GM19351 (cell line): ENCODE results near the gene IL32.
A peak's percentile ranks its signal among the peaks of the same experiment; 100 is the strongest.

Experiments used
- ATAC-seq: cut with Tn5 transposase; IDR thresholded peaks from one replicate; pipeline ENCODE4 v1.9.1; 2021; ENCODE audit warnings: mild to moderate bottlenecking, moderate library complexity; ENCODE audit not compliant: unreplicated experiment

Gene IL32

DNA sequence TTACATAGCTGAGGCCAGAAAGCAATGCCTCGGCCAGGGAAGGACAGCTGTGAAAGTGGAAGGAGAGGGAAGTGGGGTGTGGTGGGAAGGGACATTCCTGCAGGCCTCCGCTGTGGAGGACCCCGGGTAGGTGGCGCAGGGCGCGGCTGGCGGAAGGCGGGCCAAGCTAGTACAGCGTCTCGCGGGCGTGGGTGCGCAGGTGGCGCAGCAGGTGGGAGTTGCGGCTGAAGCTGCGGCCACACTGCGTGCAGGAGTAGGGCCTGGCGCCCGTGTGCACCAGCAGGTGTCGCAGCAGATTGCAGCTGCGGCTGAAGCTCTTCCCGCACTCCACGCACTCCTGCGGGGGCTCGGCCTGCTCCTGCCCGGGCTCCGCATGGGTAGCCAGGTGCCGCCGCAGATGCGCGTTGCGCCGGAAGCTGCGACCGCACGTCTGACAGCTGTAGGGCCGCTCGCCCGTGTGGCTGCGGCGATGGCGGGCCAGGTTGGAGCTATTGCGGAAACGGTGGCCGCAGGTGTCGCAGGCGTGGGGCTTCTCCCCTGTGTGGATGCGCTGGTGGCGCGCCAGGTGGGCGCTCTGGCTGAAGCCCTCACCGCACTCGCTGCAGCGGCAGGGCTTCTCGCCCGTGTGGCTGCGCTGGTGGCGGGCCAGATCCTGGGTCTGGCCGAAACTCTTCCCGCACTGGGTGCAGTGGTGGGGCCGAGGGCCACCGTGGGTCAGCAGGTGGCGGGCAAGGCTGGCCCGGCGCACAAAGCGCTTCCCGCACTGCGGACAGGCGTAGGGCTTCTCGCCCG, 23.7 kb downstream of the IL32 start:
- no peak for ATAC-seq

DNA sequence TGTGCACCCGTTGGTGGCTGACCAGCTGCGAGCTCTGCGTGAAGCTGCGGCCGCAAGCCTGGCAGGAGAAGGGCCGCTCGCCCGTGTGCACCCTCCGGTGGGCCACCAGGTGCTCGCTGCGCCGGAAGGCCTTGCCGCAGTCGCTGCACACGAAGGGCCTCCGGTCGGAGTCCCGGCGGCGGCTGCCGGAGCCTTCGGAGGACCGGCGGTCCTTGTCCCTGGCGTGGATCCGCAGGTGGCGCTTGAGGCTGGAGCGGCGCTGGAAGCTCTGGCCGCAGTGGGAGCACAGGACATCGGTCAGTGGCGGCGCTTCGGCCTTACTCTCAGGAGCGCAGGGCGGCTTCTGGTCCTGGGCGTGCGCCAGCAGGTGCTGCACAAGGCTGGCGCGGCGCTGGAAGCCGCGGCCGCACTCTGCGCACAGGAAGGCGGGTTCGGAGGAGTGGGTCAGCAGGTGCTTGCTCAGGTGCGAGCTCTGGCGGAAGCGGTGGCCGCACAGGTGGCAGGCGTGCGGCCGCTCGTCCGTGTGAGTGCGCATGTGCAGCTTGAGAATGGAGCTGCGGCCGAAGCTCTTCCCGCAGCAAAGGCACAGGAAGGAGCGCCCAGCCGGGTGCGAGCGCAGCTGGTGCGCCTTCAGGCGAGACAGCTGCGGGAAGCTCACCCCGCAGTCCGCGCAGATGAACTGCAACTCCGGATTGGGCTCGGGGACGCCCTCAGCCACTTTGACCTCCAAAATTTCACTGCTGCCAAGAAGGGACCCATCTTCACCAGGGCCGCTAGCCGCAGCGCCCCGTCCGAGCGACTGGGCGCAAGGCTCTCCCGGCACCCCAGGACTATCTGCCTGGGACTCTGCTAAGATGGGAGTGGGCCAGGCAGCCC, 24.5 kb downstream of the IL32 start:
- ATAC-seq = no peak

DNA sequence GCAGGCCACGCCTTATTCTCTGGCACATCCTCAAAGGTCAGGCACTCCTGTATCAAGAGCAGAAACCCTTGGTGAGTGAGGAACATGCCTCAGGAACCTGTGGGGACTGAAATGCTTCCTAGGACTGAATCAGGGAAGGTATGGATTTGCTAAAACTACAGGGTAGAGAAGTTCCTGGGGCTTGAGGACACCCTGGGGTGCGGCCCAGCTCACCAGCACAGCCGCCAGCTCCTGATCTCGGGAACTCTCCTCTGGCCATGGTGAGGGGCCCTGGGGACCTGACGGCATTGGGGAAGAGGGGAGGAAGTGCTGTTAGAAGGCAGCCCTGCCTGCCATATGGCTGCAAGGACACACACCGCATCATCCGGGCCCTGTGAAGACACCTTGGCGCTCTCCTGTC, 26.1 kb downstream of the IL32 start:
- no peak for ATAC-seq

DNA sequence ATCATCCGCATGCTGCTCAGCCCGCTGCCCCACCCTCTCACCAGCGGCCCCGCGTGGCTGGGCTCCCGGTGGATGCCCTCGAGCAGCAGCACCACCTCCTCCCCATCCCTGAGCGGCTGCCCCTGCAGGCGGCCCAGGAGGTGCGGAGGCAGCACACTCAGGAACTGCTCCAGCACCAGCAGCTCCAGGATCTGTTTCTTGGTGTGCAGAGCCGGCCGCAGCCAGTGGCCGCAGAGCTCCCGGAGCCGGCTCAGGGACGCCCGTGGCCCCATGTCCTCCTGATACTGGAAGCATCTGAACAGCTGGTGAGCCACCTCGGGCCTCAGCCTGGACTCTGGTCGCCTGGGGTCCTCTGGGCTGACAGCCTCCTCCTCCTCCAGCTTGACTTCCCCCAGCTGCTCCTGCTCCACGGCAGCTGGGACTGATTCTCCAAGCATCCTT, 27.1 kb downstream of the IL32 start:
- ATAC-seq = no peak

DNA sequence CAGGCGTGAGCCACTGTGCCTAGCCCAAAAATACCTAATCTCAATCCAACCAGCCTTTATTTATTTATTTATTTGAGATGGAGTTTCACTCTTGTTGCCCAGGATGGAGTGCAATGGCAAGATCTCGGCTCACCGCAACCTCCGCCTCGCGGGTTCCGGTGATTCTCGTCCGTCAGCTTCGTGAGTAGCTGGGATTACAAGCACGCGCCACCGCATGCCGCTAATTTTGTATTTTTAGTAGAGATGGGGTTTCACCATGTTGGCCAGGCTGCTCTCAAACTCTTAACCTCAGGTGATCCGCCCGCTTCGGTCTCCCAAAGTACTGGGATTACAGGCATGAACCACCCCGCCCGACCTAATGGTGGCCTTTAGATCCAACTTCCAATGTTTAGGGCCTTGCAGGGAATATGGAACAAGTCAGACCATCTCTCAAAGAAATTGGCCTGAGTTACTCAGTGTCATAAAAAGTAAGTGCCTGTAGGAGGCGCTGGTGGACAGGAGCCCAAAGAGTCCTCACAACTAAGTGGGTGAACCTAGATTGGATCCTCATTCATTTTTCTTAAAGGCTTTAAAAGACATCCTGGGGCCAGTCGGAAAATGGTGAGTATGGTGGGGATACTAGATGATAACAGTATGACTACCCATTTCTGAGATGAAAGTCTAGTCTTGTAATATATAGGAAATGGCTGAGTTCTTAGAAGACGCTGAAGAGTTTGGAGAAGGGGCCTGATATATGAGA, 29.0 kb downstream of the IL32 start:
- ATAC-seq = no peak

DNA sequence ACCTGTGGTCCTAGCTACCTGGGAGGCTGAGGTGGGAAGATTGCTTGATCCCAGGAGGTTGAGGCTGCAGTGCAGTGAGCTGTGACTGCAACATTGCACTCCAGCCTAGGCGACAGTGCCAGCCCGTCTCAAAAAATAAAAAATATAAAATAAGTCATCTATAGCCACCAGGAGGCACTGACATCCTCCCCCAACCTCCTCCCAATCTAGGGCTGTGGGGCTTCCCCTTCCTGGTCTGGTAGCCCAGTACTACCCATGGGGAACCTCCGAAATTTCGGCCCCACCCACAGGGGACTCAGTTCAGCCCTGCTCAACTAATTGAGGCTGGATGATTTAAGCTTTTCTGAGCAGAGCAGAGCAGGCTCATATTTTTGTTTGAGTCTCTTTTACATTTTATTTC, 30.4 kb downstream of the IL32 start:
- peak; percentile 83 for ATAC-seq

DNA sequence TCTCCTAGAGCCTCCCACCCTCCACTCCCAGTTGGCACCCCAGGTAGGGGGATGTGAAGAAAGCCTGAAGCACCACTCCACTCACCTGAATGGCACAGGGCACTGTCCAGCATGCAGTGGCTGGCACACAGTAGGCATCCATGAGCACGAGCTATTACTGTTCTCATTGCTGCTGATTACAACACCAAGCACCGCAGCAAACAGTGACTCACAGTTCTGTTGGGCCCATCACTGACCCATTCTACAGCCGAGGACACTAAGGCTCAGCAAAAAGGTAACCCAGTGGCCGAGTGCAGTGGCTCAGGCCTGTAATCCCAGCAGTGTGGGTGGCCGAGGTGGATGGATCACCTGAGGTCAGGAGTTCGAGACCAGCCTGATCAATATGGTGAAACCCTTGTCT, 30.9 kb downstream of the IL32 start:
- no peak for ATAC-seq

DNA sequence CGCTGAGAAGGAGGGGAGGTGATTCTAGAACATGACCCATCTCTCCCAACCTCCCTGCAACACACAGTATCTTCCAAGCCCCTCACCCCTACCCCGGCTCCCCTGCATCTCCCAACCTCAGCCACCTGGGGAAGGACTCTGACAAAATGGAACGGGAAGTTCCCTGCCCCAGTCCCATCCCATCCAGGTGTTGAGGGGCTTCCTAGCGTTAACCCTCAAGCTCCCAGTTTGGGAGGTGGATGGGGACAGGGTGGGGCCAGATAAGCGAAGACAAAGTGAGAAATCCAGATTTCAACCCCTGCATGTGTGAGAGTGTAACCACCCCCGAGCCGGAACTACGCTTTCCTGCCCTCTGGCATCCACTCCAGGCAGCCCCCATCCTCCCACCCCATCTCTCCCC, 31.8 kb downstream of the IL32 start:
- ATAC-seq = no peak

DNA sequence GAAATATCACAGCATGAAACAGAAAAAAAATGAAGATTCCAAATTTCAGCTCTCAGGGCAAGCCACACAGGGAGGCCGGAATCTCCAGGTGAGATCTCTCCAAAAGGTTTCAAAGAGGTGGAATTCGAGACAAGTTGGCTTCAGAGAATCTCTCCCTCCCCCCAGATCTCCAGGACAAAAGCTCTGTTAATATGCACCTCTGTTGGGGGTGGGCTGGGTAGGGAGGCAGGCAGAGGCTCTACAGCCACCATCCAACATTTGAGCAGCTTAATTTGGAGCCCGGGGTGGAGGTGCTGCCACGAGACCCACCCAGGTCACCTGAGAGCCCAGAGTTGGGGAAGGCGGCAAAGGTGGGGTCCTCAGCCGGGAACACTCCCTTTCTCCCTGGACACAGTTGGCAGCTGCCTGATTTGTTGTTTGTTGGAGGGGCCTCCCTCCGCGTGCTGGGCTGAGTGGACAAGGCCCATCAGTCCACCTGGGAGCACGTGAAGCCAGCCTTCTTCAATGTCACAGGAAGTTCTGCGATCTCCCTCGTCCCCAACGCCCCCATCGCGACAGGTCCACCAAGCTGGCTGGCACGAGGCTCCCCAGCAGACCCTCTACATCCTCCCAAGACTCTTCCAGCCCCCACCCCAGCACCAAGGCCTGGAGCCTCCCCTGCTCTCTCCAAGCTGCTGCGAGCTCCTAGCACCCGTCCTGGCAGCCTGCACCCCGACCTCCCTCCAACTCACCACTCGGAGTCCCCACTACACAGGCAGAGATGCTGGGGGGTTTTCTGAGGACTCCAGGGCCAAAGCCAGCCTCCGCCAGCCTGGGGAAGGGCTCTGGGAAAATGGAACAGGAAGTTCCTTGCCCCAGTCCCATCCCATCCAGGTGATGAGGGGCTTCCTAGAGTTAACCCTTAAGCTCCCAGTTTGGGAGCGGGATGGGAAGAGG, 33.3 kb downstream of the IL32 start, which contains the start of gene ZSCAN10:
Gene ZSCAN10 (minus strand): TSS at position 836 of the 936 bp plus-strand sequence. CDS start 6,357 bp downstream, outside the sequence.
- no peak for ATAC-seq

DNA sequence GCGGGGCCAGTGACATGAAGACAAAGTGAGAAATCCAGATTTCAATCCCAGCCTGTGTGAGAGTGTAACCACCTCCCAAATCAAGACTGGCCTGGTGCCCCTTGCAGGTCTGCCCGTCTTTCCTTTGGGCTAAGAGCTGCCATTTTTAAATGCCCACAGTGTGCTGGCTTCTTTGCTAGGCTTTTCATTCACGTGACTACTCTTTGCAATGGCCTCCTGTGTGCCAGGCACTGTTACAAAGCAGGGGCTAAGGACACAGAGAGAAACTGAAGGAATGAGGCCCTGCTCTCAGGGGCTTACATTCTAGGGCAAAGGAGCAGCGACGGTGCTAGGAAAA, 33.9 kb downstream of the IL32 start:
- no peak for ATAC-seq

DNA sequence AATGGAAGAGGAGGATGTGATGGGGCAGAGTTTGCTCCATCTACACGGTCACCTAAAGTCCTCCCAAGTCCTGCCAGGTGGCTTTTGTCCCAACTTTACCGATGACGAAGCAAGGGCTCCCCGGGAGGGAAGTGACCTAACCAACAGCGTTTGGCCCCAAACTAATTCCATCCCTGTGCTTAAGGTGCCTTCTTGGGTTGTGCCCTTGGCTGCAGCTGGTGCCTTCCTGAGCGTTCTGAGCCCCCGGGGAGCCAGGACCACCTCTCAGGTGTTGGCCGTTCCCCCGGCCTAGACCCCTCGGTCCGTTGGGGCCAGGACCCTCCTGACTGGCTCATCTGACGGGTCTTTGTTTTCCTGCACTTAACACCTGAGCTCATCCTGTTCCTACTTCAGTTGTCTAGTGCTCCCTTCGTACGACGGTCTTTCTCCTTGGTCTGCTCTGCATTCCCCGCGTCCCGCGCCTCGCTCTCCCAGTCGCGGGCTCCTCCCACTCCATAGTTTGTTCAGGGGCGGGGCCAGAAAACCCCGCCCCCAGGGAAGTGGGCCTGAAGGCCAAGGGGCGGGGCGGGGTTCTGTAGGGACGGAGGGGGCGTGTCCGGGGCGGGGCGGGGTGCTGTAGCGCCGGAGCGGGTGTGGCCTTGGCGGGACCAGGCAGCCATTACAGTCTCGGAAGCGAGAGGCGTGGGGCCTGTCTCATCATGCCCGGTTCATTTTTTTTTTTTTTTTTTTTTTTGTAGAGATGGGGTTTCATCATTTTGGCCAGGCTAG, 34.5 kb downstream of the IL32 start:
- ATAC-seq = no peak

DNA sequence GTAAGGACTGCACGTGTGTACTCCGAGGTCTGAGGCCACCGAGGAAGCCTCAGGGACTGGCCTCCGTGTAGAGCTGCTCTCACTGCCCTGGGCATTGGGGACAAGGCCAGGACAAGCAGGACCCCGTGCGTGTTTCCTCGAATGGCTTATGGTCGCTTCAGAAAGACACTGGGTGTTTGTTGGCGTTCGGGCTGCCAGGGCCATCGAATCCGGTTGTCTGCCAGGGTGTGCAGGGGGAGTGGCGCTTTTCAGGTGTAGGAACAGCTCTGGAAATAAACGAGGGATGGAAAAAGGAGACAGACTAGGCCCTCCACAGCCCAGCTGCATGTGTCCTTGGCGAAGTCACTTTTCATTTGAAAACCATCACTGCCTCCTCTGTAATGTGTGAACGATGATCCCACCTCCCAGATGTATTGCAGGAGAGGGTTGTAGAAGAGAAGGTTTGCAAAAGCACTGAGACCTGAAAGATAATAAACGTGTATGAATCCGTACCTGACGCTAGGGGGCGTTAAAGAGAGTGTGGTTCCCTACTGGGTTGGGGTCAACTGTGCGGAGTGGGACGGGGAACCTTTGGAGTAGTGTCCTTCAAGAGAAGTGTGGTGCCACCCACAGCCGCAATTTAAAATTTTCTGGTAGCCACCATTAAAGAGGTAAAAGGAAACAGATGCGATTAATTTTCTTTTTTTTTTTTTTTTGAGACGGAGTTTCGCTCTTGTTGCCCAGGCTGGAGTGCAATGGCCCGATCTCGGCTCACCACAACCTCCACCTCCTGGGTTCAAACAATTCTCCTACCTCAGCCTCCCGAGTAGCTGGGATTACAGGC, 35.8 kb downstream of the IL32 start:
- no peak for ATAC-seq

DNA sequence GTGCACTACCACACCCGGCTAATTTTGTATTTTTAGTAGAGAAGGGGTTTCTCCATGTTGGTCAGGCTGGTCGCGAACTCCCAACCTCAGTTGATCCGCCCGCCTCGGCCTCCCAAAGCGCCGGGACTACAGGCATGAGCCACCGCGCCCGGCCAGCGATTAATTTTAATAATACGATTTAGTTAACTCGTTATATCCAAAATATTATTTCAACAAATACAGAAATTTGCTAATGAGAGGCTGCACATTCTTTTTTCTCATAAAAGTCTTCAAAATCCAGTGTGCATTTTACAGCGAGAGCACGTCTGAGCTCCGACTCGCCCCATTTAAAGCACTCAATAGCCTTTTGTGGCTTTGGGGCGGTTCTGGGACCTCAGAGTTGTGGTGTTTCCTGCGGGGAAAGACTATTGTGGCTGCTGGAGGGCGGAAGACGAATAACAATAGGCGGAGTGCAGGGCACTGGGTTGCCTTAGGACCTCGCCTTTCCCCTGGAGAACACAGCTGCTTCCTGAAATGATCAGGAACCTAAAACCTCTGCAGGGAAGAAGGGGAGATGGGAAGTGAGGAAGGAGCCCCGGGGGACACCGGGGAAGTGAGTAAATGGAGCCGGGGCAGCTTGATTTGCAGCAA, 36.5 kb downstream of the IL32 start:
- ATAC-seq = no peak

DNA sequence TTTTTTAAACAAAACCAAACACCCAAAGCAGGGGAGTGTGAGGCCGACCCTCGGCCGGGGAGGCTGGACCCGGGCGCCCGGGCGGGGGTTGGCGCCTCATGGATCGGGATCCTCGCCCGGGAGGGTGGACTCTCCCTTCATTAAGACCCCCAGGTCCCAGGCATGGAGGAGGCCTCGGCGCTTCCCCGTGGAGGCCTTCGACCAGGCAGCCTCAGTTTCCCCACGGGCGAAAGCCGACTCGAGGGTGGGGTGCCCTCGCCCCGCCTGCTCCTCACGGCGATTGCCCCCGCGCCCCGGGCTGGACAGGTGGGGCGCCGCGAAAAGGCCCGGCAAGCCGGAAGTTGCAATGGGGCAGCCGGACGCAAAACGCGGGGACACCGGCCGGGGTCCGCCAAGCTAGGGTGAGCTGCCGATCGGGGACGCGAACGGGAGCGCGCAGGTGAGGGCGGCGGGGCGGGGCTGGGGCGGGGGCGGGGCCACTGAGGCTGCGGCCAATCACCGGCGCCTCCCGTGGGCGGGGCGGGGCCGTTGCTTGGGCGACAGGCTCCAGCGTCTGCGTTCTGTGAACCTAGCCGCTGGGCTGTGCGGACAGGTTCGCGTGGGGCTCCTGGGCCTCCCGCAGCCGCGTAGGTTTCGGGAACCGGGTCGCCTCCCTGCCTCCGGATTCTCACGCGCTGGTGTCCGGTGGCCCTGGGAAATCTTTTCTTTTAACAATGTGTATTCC, 40.9 kb downstream of the IL32 start:
- peak; percentile 90 for ATAC-seq

DNA sequence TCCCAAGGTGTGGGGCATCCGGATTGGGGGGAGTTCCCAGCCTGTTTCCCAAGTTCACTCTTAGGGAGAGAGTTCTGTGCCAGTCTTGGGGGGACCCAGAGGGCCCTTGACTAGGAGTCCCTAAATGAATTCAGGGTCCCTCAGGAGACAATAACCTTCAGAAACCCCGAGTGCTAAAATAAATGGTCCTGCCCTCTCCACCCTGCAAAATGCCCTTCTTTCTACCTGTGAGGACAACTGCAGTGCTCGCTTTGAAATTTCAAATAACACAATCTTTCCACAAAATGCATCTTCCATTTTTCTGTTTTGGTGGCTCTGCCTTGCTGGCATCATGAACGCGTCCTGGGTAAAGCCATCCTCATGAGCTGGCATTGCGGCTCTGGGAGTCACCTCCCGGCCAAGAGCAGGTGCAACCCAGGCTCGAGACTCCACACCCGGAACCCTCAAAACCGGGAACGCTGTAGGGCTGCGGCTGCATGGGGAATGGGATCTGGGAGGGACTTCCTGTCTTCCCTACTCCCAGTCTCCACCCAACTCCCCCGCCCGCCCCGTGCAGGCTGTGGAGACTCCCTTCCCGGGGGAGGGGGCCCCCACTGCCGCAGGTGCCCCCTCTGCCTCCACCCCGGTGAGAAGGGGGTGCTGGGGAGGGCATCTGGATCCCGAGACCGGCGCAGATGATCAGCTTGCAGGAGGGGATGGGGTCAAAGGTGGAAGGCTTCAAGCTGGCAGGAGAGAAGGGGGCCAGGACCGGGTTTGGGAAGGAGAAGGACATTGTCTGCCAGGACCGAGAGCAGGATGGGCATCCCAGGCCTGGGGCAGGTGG, 46.8 kb downstream of the IL32 start, which contains the start of gene ZNF205:
Gene ZNF205 (plus strand): TSS at position 529 of the 823 bp plus-strand sequence. CDS start 845 bp downstream, outside the sequence.
- ATAC-seq = no peak

DNA sequence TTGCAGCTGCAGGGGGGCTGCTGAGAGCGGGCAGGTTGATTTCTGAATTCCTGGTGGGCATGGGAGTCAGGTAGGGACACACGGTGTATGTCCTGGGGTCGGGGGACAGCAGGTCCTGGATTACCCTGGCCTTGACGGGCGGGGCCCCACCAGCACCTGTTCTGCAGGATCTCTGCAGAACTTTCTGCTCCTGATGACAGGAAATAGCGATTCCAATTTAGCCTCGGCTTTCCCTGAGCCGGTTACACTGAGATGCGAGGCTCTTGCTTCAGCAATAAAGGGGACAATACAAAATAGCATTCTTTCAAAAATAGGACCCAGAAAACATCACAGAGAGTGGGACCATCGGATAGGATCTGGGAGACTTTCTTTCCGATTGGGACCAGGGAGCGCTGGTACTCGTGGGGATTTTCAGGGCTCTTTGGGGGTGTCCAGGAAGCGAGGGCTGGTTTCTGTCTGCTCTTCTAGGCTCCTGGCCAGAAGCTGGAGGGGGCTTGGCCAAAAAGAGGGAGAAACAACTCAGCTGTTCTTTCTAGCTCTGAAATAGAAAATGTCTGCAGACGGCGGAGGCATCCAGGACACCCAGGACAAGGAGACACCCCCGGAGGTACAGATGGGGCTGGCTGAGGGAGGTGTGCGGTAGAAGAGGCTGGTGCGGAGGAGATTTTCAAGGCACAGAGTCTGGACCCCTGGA, 47.6 kb downstream of the IL32 start:
- no peak for ATAC-seq
